Measurements from ENCODE around the gene ZFP28.
A peak's percentile ranks its signal among the peaks of the same experiment; 100 is the strongest.

The ZFP28 gene

GRCh38 chr19:56567274-56568120 is 28.7 kb downstream of the ZFP28 start, which contains the start of gene ZNF470:
Gene ZNF470 (plus strand): TSS chr19:56567468. CDS start chr19:56570312, 2,844 bp downstream.
- Histone ChIP-seq H3K9me3 (ENCODE audit: control insufficient read depth, insufficient read depth, low read length) (peaks cover 22% of the 10 kb centered on the region), H3K9ac (ENCODE audit: low read depth, low read length) (peak within 1 kb of the TSS; percentile 72)

GRCh38 chr19:56572589-56572988 is 33.8 kb downstream of the ZFP28 start:
- Histone ChIP-seq H3K9me3 (ENCODE audit: control insufficient read depth, insufficient read depth, low read length) (peaks cover 55% of the 10 kb centered on the region), H3K36me3 (ENCODE audit: insufficient read depth, low read length) (peaks cover 14% of the 10 kb centered on the region; the same call in 1 of the 2 replicates)

More at GRCh38 chr19:56567274-56568120, 28.7 kb downstream of the ZFP28 start, which contains the start of gene ZNF470:
- no peaks in the 10 kb centered on the region for H3K4me1 ChIP-seq (ENCODE audit: insufficient read depth, low read length)
- peaks cover 7% of the 10 kb centered on the region; the same call in 1 of the 2 replicates for H3K36me3 ChIP-seq (ENCODE audit: insufficient read depth, low read length)

GRCh38 chr19:56573914-56574313 is 35.2 kb downstream of the ZFP28 start:
- no peak overlapping the region for H3K9ac ChIP-seq (ENCODE audit: low read depth, low read length)
- peaks cover 57% of the 10 kb centered on the region for H3K9me3 ChIP-seq (ENCODE audit: control insufficient read depth, insufficient read depth, low read length)
- H3K36me3 ChIP-seq (ENCODE audit: insufficient read depth, low read length): peaks cover 19% of the 10 kb centered on the region; the same call in 1 of the 2 replicates
- H3K4me1 ChIP-seq (ENCODE audit: insufficient read depth, low read length): no peaks in the 10 kb centered on the region

More at GRCh38 chr19:56572589-56572988, 33.8 kb downstream of the ZFP28 start:
- Histone ChIP-seq H3K9ac (ENCODE audit: low read depth, low read length) (no peak overlapping the region), H3K4me1 (ENCODE audit: insufficient read depth, low read length) (no peaks in the 10 kb centered on the region)

- H3K9ac ChIP-seq (ENCODE audit: low read depth, low read length): no peak overlapping the region
- H3K4me1 ChIP-seq (ENCODE audit: insufficient read depth, low read length): no peaks in the 10 kb centered on the region
- peaks cover 12% of the 10 kb centered on the region; the same call in 1 of the 2 replicates for H3K36me3 ChIP-seq (ENCODE audit: insufficient read depth, low read length)
- peaks cover 49% of the 10 kb centered on the region for H3K9me3 ChIP-seq (ENCODE audit: control insufficient read depth, insufficient read depth, low read length)
These were observed 39.2 kb downstream of the ZFP28 start for GRCh38 chr19:56577719-56578602.

- Histone ChIP-seq H3K4me1 (ENCODE audit: insufficient read depth, low read length) (0 out of 2 replicates have a peak, but pooled peaks cover 3% of the 10 kb centered on the region), H3K9ac (ENCODE audit: low read depth, low read length) (peak overlapping the region; percentile 93; the same call in 1 of the 2 replicates)
These were observed 55.7 kb downstream of the ZFP28 start for GRCh38 chr19:56594446-56594782.

GRCh38 chr19:56594783-56595547 is 56.2 kb downstream of the ZFP28 start, which contains the start of gene ZNF71:
Gene ZNF71 (plus strand): TSS chr19:56595302. CDS start chr19:56601559, 6,257 bp downstream.
- H3K9ac ChIP-seq (ENCODE audit: low read depth, low read length): peak within 1 kb of the TSS; percentile 93
- H3K4me1 ChIP-seq (ENCODE audit: insufficient read depth, low read length): 0 out of 2 replicates have a peak, but pooled peaks cover 3% of the 10 kb centered on the region
- H3K36me3 ChIP-seq (ENCODE audit: insufficient read depth, low read length): peaks cover 8% of the 10 kb centered on the region; the same call in 1 of the 2 replicates
- no peaks in the 10 kb centered on the region for H3K9me3 ChIP-seq (ENCODE audit: control insufficient read depth, insufficient read depth, low read length)

More at GRCh38 chr19:56594446-56594782, 55.7 kb downstream of the ZFP28 start:
- Histone ChIP-seq H3K36me3 (ENCODE audit: insufficient read depth, low read length) (peaks cover 8% of the 10 kb centered on the region; the same call in 1 of the 2 replicates), H3K9me3 (ENCODE audit: control insufficient read depth, insufficient read depth, low read length) (no peaks in the 10 kb centered on the region; the same call in 1 of the 2 replicates)

- Histone ChIP-seq H3K9me3 (ENCODE audit: control insufficient read depth, insufficient read depth, low read length) (no peaks in the 10 kb centered on the region), H3K9ac (ENCODE audit: low read depth, low read length) (peak overlapping the region; percentile 93), H3K4me1 (ENCODE audit: insufficient read depth, low read length) (0 out of 2 replicates have a peak, but pooled peaks cover 3% of the 10 kb centered on the region), H3K36me3 (ENCODE audit: insufficient read depth, low read length) (peaks cover 8% of the 10 kb centered on the region; the same call in 1 of the 2 replicates)
These were observed 56.8 kb downstream of the ZFP28 start for GRCh38 chr19:56595548-56595899.

GRCh38 chr19:56596676-56597075 is 57.9 kb downstream of the ZFP28 start:
- peaks cover 8% of the 10 kb centered on the region; the same call in 1 of the 2 replicates for H3K36me3 ChIP-seq (ENCODE audit: insufficient read depth, low read length)
- H3K9ac ChIP-seq (ENCODE audit: low read depth, low read length): no peak overlapping the region

GRCh38 chr19:56597696-56598095 is 58.9 kb downstream of the ZFP28 start:
- Histone ChIP-seq H3K9ac (ENCODE audit: low read depth, low read length) (no peak overlapping the region), H3K4me1 (ENCODE audit: insufficient read depth, low read length) (0 out of 2 replicates have a peak, but pooled peaks cover 3% of the 10 kb centered on the region), H3K36me3 (ENCODE audit: insufficient read depth, low read length) (peaks cover 8% of the 10 kb centered on the region; the same call in 1 of the 2 replicates), H3K9me3 (ENCODE audit: control insufficient read depth, insufficient read depth, low read length) (no peaks in the 10 kb centered on the region; the same call in 1 of the 2 replicates)

More at GRCh38 chr19:56596676-56597075, 57.9 kb downstream of the ZFP28 start:
- Histone ChIP-seq H3K4me1 (ENCODE audit: insufficient read depth, low read length) (0 out of 2 replicates have a peak, but pooled peaks cover 3% of the 10 kb centered on the region), H3K9me3 (ENCODE audit: control insufficient read depth, insufficient read depth, low read length) (no peaks in the 10 kb centered on the region)

- H3K9ac ChIP-seq (ENCODE audit: low read depth, low read length): no peak overlapping the region
- H3K9me3 ChIP-seq (ENCODE audit: control insufficient read depth, insufficient read depth, low read length): peaks cover 4% of the 10 kb centered on the region; the same call in 1 of the 2 replicates
- 0 out of 2 replicates have a peak, but pooled peaks cover 3% of the 10 kb centered on the region for H3K4me1 ChIP-seq (ENCODE audit: insufficient read depth, low read length)
- peaks cover 8% of the 10 kb centered on the region; the same call in 1 of the 2 replicates for H3K36me3 ChIP-seq (ENCODE audit: insufficient read depth, low read length)
These were observed 62.6 kb downstream of the ZFP28 start for GRCh38 chr19:56601375-56601774.

GRCh38 chr19:56603829-56604228 is 65.1 kb downstream of the ZFP28 start:
- H3K9me3 ChIP-seq (ENCODE audit: control insufficient read depth, insufficient read depth, low read length): peaks cover 4% of the 10 kb centered on the region; the same call in 1 of the 2 replicates

More at GRCh38 chr19:56603829-56604228, 65.1 kb downstream of the ZFP28 start:
- Histone ChIP-seq H3K4me1 (ENCODE audit: insufficient read depth, low read length) (no peaks in the 10 kb centered on the region), H3K36me3 (ENCODE audit: insufficient read depth, low read length) (no peaks in the 10 kb centered on the region; the same call in 1 of the 2 replicates), H3K9ac (ENCODE audit: low read depth, low read length) (no peak overlapping the region)

Measured in ES-I3 (cell line).